Lower lobe of right lung (tissue), 2 donors: Measurements from ENCODE around the gene SYNJ1. TPM values are rescaled to one million over a fixed set of nuclear protein-coding genes. Genes with fewer than 3 reads are reported as not detected.
A peak's percentile ranks its signal among the peaks of the same experiment; 100 is the strongest.

Experiments
- ATAC-seq, 2 donors: fragments of 200-7000 bp; cut with Tn5 transposase; one replicate each; pipeline ENCODE4 v1.9.1; 2020 to 2022; ENCODE audit warnings: mild to moderate bottlenecking in 2 of 2, moderate library complexity in 2 of 2
- DNase-seq: peaks from one replicate; pipeline ENCODE4 v3.0.0-alpha.2; 2020
- H3K27ac ChIP-seq: fragments of 200-600 bp; one replicate; pipeline ENCODE4 v1.8.0; 2022
- H3K27me3 ChIP-seq: fragments of 200-600 bp; one replicate; pipeline ENCODE4 v1.8.0; 2022; ENCODE audit warnings: low read depth
- H3K36me3 ChIP-seq: fragments of 200-600 bp; one replicate; pipeline ENCODE4 v1.8.0; 2022; ENCODE audit warnings: mild to moderate bottlenecking
- H3K4me1 ChIP-seq: fragments of 200-600 bp; one replicate; pipeline ENCODE4 v1.8.0; 2022
- H3K4me3 ChIP-seq: fragments of 200-600 bp; one replicate; pipeline ENCODE4 v1.8.0; 2022; ENCODE audit warnings: mild to moderate bottlenecking
- H3K9me3 ChIP-seq: fragments of 200-600 bp; one replicate; pipeline ENCODE4 v1.8.0; 2022
- CTCF ChIP-seq: fragments of 200-600 bp; IDR thresholded peaks from one replicate; pipeline ENCODE4 v1.8.0; 2022; ENCODE audit warnings: antibody characterized with exemption, mild to moderate bottlenecking
- intact Hi-C: fragments of 100-400 bp; cut with DNase I; formaldehyde crosslinking; loops from one replicate; pipeline ENCODE4 v1.11.0; 2022
- total RNA-seq: library from RNA; stranded (reverse); fragmentation: NEBNext Ultra II Directional; extraction: Animal tissue kit (Norgen Biotek cat#: 25700); gene quantifications from one replicate; pipeline ENCODE4 v1.2.1, GENCODE V29; 2021
- donor health status: DM: no; HTN: yes; CAD: no; lungs with severe emphysema.

SYNJ1 gene
- total RNA-seq, 1 donor from 2014 or later = 23.1 TPM

- Histone ChIP-seq H3K27ac (no peak overlapping the region), H3K4me3 (no peak overlapping the region), H3K27me3 (no peaks in the 10 kb centered on the region), H3K4me1 (peaks cover 1% of the 10 kb centered on the region), H3K36me3 (peaks cover 62% of the 10 kb centered on the region), H3K9me3 (no peaks in the 10 kb centered on the region)
- ATAC-seq = no peak
- TF ChIP-seq CTCF = no peak
- DNase-seq = no peak
- intact Hi-C loops = no loop called here
These were observed 6.3 kb upstream of the SYNJ1 start for GRCh38 chr21:32733990-32734613.

GRCh38 chr21:32733356-32733755, 5.5 kb upstream of the SYNJ1 start:
- no peak for ATAC-seq
- no peak overlapping the region for H3K4me3 ChIP-seq
- H3K9me3 ChIP-seq = no peaks in the 10 kb centered on the region
- no peak overlapping the region for H3K27ac ChIP-seq
- H3K36me3 ChIP-seq = peaks cover 55% of the 10 kb centered on the region
- TF ChIP-seq CTCF = no peak
- intact Hi-C loops = no loop called here
- H3K27me3 ChIP-seq = no peaks in the 10 kb centered on the region
- no peak for DNase-seq
- peaks cover 9% of the 10 kb centered on the region for H3K4me1 ChIP-seq

GRCh38 chr21:32732544-32732943, 4.7 kb upstream of the SYNJ1 start:
- Histone ChIP-seq H3K9me3 (no peaks in the 10 kb centered on the region), H3K4me1 (peaks cover 11% of the 10 kb centered on the region), H3K36me3 (peaks cover 46% of the 10 kb centered on the region), H3K27ac (no peak overlapping the region), H3K4me3 (no peak overlapping the region), H3K27me3 (no peaks in the 10 kb centered on the region)
- intact Hi-C loops = no loop called here
- ATAC-seq (no peak), DNase-seq (no peak)
- TF ChIP-seq CTCF = no peak

DNA sequence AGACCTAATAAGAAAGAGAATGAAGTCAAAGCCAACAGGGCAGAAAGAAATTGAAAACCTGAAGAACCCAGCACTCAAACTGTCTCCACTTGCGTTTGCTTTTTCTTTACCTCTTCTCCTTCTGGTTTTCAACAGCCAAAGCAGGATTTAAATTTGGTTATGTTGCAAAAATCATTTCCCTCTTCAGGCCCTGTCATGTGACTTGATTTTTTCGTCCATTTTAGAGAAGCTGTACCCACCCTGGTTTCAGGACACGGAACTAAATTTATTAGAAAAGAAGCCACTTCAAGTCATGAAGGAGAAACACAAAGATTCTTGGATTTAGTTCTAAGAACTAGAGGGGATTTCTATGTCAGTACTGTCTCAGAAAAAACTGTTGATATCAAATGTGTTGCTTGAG, 1.0 kb upstream of the SYNJ1 start:
- peak overlapping the region; percentile 96 for H3K4me3 ChIP-seq
- DNase-seq (no peak), ATAC-seq (no peak)
- peaks cover 26% of the 10 kb centered on the region for H3K4me1 ChIP-seq
- no peak for TF ChIP-seq CTCF
- intact Hi-C loops = no loop called here
- no peaks in the 10 kb centered on the region for H3K27me3 ChIP-seq
- H3K36me3 ChIP-seq = peaks cover 19% of the 10 kb centered on the region
- peak overlapping the region; percentile 96 for H3K27ac ChIP-seq
- no peaks in the 10 kb centered on the region for H3K9me3 ChIP-seq

GRCh38 chr21:32728456-32728839, 635 bp upstream of the SYNJ1 start:
- Histone ChIP-seq H3K36me3 (peaks cover 18% of the 10 kb centered on the region), H3K4me1 (peaks cover 26% of the 10 kb centered on the region), H3K4me3 (peak overlapping the region; percentile 96), H3K9me3 (no peaks in the 10 kb centered on the region), H3K27ac (peak overlapping the region; percentile 96), H3K27me3 (no peaks in the 10 kb centered on the region)
- intact Hi-C loops = no loop called here
- DNase-seq (no peak), ATAC-seq (no peak)
- no peak for TF ChIP-seq CTCF
